HG03039 (cell line): ENCODE data around the gene GAS2.

Source experiments
- ATAC-seq: cut with Tn5 transposase; IDR thresholded peaks from one replicate; pipeline ENCODE4 v1.9.1; 2021; ENCODE audit warnings: mild to moderate bottlenecking, moderate library complexity; ENCODE audit not compliant: unreplicated experiment

The GAS2 gene

GRCh38 chr11:22671751-22672150 is 5.3 kb downstream of the GAS2 start:
- no peak for ATAC-seq

- ATAC-seq: no peak
These were observed 8.3 kb downstream of the GAS2 start for GRCh38 chr11:22674470-22675439.

- ATAC-seq: no peak
These were observed 10.9 kb downstream of the GAS2 start for GRCh38 chr11:22677153-22677903.

- ATAC-seq: no peak
These were observed 14.2 kb downstream of the GAS2 start for GRCh38 chr11:22680628-22681027.

- no peak for ATAC-seq
These were observed 14.9 kb downstream of the GAS2 start for GRCh38 chr11:22681281-22681812.

GRCh38 chr11:22684082-22684481 is 17.7 kb downstream of the GAS2 start:
- ATAC-seq: no peak

DNA sequence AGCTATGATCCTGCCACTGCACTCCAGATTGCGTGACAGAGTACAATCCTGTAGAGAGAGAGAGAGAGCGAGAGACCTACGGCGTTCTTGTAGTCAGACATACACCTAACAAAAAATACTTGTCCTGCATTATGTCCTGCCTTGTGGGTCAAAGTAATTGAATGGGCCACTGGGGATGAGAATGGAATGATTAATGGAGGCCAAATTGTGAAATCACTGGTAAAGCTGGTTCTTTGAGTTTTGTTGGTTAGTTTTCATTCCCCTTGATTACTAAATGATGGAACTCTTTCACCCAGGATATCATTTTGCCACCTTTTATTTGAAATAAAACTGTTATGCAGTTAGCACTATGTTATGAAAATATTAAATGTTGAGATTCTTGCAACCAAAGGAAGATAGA is 18.7 kb downstream of the GAS2 start:
- no peak for ATAC-seq

- ATAC-seq: no peak
These were observed 22.5 kb downstream of the GAS2 start for GRCh38 chr11:22688914-22689313.

DNA sequence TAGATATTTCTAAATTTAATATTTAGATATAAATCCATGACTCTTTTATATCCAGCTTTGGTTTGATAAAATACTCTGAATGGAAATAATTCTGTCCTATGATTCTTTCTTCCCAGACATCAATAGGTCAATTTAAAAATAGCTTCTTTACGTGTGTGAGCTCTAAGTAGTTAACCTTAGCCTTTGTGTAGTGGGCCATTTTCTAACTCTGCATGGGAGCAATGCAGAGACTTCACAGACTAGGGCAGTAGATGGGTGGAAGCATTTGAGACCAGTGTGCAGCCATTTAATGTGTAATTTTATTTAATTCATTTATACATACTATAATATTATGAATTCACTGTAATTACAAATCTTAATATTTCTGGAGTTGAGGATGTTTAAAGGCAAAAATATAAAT is 23.8 kb downstream of the GAS2 start:
- ATAC-seq: no peak

DNA sequence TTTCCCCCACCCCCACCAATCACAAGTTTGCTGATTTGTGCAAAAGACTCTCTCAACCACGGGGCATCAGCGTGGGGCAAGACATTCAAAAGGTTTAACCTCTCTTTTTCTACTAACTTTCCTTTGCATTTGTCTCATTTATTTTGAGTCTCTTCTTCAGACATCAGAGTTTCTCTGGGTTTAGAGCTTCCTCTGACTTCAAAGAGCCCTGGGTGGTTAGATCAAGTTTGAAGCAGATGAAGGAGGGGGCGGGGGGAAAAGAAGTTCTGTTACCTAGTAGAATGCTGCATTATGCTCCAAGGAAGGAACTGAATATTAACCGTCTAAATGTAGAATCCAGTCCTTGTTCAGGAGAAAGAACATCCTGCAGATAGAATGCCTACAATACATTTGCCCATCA is 24.5 kb downstream of the GAS2 start:
- ATAC-seq: no peak

GRCh38 chr11:22699388-22699787 is 33.0 kb downstream of the GAS2 start:
- ATAC-seq: no peak

GRCh38 chr11:22702031-22702430 is 35.6 kb downstream of the GAS2 start:
- ATAC-seq: no peak

- no peak for ATAC-seq
These were observed 36.6 kb downstream of the GAS2 start for GRCh38 chr11:22703040-22703439.

DNA sequence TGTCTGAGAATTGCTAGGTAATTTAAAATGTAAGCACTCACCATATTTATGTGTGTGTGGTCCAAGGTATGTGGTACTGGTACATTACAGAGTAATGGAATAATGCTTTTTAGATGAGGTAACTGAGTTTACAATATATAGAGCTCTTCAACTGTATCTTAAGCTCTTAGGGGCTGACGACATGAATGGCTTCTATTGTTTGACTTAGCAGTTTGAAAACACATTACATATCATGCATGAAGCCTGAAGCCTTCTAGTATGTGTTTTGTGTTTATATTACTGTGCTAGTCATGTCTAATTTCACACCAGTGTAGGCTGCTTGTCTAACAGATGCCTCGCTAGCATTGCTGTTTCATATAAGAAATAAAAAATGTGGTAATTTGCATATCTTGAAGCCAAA is 37.2 kb downstream of the GAS2 start:
- no peak for ATAC-seq

GRCh38 chr11:22707119-22707899 is 40.9 kb downstream of the GAS2 start:
- ATAC-seq: no peak

GRCh38 chr11:22711071-22711770 is 44.8 kb downstream of the GAS2 start:
- ATAC-seq: no peak

GRCh38 chr11:22711880-22712279 is 45.5 kb downstream of the GAS2 start:
- ATAC-seq: no peak

DNA sequence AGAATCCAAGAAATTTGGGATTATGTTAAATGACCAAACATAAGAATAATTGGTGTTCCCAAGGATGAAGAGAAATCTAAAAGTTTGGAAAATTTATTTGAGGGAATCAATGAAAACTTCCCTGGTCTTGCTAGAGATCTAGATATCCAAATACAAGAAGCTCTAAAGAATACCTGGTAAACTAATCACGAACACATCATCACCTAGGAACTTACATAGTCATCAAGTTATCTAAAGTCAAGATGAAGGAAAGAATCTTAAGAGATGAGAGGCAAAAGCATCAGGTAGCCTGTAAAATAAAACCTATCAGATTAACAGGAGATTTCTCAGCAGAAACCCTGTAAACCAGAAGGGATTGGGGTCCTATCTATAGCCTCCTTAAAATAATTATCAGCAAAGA is 46.9 kb downstream of the GAS2 start:
- no peak for ATAC-seq

GRCh38 chr11:22715971-22716370 is 49.6 kb downstream of the GAS2 start:
- ATAC-seq: no peak

GRCh38 chr11:22720457-22720856 is 54.0 kb downstream of the GAS2 start:
- ATAC-seq: no peak
